Measurements from ENCODE around the gene TUFT1. TPM values are rescaled to one million over a fixed set of nuclear protein-coding genes. Genes with fewer than 3 reads are reported as not detected.
A peak's percentile ranks its signal among the peaks of the same experiment; 100 is the strongest.

TUFT1 gene
- 54.1 and 118 TPM in 2 replicates for total RNA-seq

DNA sequence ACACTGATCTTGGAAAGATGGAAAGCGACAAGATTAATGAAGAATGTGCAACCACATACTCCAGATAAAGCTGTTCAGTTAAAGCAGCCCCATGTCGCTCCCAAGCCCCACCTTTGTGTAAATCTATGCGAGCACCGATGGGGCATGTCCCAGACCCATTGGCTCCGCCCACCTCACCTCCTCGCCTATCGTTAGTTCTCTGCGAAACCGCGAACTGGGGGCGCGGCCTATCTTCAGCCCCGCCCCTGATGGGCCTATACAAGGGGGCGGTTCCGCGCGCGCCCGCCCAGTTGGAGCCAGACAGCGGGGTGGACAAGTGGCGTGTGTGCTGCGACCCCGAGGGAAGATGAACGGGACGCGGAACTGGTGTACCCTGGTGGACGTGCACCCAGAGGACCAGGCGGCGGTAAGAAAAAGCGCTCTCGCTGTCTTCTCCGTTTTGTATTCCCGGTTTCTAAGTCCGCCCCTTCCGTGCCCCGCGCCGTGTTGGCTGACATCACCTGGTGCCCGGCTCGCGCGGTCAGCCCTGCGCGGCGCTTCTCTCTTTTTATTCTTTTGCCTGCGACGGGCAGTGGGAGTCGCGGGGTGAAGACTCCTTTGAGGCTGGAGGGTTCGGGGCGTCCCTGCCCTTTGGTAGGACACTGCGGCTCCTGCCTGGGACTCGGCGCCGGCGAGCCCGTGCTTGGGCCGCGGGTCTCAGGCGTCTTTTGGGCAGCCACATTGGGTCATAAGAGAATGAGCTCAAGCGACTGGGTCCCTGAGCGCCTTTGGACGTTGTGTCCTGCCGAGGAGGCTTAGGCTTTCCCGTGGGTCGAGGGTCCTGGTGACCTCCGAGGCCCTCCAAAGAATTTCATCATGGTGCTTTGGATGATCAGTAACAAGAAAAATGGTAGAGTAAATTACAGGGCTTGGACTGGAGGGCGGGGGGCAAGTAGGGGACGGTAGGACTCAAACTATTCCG is at the start of gene TUFT1:
TUFT1 (plus strand) TSS at position 289 of the 961 bp plus-strand sequence; CDS start at position 347, 58 bp downstream.
- peak; percentile 83 for DNase-seq (ENCODE audit: low read depth)

DNA sequence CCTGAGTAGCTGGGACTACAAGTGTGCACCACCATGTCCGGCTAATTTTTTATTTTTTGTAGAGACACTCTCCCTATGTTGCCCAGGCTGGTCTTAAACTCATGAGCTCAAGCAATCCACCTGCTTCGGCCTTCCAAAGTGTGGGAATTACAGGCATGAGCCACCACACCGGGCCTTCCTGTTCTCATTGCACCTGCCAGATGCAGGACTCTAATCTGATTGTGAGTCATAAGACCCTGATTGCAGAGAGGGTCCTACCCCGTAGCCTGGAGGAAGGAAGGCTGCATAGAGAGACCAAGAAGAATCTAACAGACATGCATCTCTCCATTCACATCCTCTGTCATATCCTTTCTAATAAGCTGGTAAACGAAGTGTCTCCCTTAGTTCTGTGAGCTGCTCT is 48.5 kb upstream of the TUFT1 start:
- DNase-seq (ENCODE audit: low read depth), result no peak

DNA sequence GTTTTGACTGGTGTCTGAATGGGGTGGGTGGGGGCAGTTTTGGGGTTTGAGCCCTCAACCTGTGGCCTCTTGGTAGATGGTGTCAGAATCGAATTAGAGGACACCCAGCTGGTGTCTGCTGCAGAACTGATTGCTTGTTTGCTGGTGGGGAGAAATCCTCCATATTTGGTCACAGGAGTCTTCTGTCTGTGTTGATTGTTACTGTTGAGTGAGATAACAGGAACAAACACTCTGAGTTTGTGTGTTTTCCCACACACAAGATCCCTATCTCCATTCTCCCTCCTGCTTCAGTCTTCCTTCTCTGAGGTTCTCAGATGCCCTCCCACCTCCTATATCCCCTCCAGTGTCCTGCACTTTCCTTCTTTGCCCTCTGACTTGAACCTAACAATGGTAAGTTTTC is 48.0 kb upstream of the TUFT1 start:
- no peak for DNase-seq (ENCODE audit: low read depth)

GRCh38 chr1:151493042-151493441 is 47.1 kb upstream of the TUFT1 start:
- DNase-seq (ENCODE audit: low read depth), result no peak

DNA sequence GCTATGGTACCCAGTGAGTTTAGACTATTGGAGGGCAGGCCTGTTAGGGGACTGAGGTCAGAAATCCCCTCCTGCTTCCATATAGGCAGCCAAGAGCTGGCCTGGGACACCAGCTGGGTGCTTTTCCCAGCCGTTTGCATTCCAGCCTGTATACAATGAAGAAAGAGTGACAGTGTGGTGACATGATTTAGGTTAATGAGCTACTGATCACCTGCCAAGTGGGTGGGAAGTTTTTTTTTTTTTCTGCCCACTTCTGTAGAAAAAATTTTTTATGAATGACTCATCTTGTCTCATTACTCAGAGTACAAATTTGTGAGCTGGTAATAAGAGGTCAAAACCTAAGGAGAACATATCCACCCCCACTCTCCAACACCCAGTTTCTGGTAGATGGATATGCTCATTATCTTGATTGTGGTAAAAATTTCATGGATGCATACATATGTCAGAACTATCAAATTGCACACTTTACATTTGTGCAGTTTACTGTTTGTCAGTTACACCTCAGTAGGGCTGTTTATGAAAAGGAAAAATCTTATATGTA is 45.3 kb upstream of the TUFT1 start:
- peak; percentile 93 for DNase-seq (ENCODE audit: low read depth)

GRCh38 chr1:151495316-151495715 is 44.8 kb upstream of the TUFT1 start:
- DNase-seq (ENCODE audit: low read depth), result no peak

DNA sequence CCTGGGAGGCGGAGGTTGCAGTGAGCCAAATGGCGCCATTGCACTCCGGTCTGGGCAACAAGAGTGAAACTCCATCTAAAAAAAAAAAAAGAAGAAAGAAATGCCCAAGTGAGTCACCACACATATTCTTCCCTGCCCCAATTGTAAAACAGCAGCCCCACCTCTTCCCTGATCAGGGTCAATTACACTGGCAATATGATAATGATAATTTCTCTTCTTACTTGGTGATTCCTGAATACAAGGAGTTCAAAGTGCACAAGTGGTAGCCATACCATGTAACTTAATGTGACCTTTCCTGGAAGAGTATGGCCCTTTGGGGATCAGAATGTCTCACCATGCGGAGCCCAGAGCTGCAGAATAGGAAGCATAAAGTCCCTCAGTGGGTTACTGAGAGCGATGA is 40.7 kb upstream of the TUFT1 start:
- DNase-seq (ENCODE audit: low read depth), result no peak

- no peak for DNase-seq (ENCODE audit: low read depth)
Observed at GRCh38 chr1:151499930-151500329, 40.2 kb upstream of the TUFT1 start.

- peak; percentile 40 for DNase-seq (ENCODE audit: low read depth)
Observed at GRCh38 chr1:151501474-151501873, 38.6 kb upstream of the TUFT1 start.

- no peak for DNase-seq (ENCODE audit: low read depth)
Observed at GRCh38 chr1:151502035-151502700, 37.9 kb upstream of the TUFT1 start.

GRCh38 chr1:151502859-151503780 is 37.0 kb upstream of the TUFT1 start:
- no peak for DNase-seq (ENCODE audit: low read depth)

DNA sequence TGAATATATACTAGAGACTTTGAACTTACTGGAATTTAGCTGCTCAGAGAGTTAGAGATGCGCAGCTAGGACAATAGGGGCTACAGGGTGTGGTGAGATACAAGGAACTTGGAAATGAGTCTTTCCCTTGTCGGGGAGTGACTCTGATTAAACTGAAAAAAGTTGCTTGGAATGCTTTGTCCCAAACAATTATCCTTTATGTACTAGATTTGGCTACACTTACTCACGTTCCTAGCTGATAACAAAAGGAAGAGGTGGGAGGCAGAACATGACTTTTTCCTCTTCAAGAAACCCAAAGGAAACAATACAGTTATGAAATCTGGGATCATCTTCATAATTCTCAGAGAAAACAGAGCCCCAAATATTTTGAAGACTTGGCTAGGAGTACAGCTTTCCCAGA is 35.9 kb upstream of the TUFT1 start:
- DNase-seq (ENCODE audit: low read depth), result no peak

- no peak for DNase-seq (ENCODE audit: low read depth)
Observed at GRCh38 chr1:151504759-151505158, 35.4 kb upstream of the TUFT1 start.

DNA sequence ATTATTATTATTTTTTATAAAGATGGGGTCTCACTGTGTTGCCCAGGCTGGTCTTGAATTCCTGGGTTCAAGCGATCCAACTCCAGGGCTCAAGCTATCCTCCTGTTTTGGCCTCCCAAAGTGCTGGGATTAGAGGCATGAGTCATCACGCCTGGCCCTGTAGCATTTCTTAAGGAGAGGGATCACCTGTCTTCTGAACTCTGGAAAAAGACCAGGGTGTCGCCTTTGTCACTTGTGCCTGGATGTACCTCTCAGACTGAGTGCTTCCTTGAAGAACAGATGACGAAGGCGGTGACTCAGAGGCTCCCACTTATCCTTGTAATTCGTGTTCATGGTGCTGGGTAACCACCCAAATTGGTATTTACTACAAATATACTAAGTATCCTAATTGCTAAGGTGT is 31.3 kb upstream of the TUFT1 start:
- DNase-seq (ENCODE audit: low read depth), result no peak

DNA sequence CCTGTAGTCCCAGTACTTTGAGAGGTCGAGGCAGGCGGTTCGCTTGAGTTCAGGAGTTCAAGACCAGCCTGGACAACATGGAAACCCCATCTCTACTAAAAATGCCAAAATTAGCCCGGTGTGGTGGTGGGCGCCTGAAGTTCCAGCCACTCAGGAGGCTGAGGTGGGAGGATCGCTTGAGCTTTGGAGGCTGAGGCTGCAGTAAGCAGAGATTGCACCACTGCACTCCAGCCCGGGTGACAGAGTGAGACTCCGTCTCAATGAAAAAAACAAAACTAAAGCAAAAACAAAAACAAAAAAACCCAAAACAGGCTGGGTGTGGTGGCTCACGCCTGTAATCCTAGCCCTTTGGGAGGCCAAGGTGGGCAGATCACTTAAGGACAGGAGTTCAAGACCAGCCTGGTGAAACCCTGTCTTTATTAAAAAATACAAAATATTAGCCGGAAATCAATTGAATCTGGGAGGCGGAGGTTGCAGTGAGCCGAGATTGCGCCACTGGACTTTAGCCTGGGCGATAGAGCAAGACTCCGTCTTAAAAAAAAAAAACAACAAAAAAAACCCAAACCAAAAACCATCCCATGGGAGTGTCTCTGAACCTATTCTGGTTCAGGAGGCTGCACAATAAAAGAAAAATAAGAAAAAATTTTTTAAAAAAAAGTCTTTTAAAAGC is 30.6 kb upstream of the TUFT1 start:
- no peak for DNase-seq (ENCODE audit: low read depth)

DNA sequence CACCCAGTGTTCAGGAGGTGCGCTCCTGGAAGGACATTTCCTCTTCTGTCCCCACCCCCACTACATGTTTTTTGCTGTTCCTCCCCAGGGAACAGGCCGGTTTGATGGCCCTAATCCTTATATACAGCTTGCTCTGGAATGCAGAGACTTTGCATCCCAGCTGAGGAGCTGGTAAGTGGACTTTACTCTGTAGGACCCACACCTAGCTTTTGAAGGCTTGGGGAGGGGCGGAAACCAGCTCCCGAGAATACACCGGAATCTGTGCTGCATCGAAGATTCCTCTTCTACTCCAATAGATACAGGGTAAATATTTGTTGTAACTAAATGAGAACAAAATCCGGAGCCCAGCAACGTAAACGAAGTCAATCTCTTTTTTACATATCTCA is 30.1 kb upstream of the TUFT1 start:
- DNase-seq (ENCODE audit: low read depth), result no peak

GRCh38 chr1:151510614-151510956 is 29.5 kb upstream of the TUFT1 start:
- no peak for DNase-seq (ENCODE audit: low read depth)

- DNase-seq (ENCODE audit: low read depth), result peak; percentile 72
Observed at GRCh38 chr1:151510957-151511635, 29.0 kb upstream of the TUFT1 start, which contains the start of gene CGN. Gene CGN (plus strand): TSS chr1:151511387. CDS start chr1:151518520, 7,133 bp downstream.

DNA sequence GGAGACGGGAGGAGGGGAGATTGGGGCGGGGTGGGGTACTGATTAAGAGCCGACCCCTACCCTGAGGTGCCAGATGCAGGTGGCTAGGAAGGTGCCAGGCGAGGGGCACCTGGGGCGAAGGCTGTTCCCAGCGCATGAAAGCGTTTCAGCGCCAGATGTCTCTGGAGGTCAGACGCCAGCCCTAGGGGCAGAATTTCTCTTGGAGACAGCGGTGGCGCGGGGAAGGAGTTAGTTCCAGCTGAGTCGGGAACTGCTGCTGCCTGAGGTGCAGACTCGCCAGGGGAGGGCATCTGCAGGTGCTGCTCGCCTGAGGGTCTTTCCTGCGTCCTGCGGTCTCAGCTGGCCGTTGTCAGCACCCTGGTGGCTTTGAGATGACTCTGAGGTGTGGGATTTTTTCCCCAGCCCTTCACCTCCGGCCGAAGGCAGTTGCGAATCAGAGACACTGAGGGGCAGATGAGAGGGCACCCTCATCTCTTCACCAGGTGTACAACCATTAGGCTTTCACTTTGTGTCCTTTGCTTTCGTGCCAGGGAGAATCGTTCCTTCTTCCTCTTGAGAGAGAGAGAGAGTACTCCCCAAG is 28.4 kb upstream of the TUFT1 start:
- peak; percentile 39 for DNase-seq (ENCODE audit: low read depth)

DNA sequence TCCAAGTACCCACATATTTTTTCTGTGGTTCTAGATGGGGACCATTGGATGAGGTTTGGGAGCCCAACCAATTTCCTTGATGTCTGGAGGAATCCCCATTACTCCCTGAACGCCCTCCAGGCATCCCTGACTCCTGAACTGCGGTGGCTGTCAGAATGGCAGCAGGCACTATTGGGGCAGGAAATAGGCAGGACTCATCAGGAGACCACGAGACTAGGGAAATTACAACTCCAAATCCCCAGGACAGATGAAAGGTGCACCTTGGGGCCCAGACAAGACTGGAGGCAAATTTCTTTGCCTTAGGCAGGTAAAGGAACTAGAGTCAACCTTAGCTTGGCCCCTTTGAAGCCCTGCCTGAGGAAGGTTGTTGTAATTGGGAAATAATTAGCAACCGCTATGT is 27.8 kb upstream of the TUFT1 start:
- no peak for DNase-seq (ENCODE audit: low read depth)

Data from renal cortical epithelial cell (primary cell).